Glomerular visceral epithelial cell (primary cell): Measurements from ENCODE around the gene ECE2.
A peak's percentile ranks its signal among the peaks of the same experiment; 100 is the strongest.

Experiments used
- DNase-seq: peaks from one replicate; pipeline ENCODE4 v3.0.0-alpha.2; 2016; ENCODE audit errors: extremely low spot score

ECE2 gene

DNA sequence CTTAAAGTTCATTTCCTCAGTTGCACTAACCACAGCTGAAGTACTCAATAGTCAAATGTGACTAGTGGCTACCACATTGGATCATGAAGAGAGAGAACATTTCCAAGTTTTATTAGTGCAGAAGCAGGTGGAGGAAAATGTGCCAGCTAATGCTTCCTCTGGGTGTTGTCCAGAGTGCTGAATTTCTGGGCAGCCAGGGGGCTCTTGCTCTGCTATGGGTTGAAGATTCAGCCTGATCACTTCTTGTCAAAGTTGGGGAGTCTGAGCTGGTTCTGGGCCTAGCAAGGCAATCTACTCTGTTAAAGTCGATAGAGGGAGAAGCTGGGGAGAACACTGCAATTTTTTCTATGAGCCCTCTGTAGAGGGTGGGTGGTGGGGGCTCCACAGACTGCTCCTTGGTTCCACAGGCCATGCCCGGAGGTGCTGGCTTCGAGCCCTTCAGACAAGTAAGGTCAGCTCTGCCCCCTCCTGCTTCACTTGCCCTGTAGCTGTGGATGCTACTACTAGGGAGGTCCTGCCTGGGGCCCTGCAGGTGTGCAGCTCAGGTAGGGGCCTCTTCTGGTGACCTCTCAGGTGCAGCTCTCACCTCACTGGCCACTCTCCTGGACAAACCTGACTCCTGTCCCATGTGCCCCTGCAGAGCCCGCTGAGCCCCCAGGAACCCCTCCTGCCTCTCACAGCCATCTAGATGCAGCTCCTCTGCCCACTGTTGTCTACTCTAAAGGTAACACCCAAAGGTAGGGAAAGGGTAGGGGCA, 35.3 kb upstream of the ECE2 start:
- DNase-seq = no peak

GRCh38 chr3:184241141-184241446, 34.7 kb upstream of the ECE2 start:
- no peak for DNase-seq

GRCh38 chr3:184241447-184242296, 34.1 kb upstream of the ECE2 start:
- no peak for DNase-seq

DNA sequence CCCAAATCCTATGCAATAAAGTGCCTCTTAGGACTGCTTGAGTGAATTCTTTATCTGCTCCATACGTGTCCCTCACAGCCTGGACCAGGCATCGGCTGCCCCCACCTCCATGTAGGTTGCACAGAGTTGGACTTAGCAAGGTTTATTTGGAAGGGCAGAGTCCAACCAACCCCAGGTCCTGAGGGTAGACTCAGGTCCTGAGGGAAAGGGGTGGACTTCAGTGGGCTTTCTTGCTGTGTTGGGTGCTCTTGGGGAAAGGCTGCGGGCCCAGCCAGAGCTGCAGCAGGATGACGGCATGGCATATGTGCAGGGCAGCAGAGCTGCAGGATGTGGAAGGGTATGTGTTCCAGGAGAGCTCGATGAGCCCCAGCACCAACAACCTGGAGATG, 33.5 kb upstream of the ECE2 start:
- DNase-seq = no peak

DNA sequence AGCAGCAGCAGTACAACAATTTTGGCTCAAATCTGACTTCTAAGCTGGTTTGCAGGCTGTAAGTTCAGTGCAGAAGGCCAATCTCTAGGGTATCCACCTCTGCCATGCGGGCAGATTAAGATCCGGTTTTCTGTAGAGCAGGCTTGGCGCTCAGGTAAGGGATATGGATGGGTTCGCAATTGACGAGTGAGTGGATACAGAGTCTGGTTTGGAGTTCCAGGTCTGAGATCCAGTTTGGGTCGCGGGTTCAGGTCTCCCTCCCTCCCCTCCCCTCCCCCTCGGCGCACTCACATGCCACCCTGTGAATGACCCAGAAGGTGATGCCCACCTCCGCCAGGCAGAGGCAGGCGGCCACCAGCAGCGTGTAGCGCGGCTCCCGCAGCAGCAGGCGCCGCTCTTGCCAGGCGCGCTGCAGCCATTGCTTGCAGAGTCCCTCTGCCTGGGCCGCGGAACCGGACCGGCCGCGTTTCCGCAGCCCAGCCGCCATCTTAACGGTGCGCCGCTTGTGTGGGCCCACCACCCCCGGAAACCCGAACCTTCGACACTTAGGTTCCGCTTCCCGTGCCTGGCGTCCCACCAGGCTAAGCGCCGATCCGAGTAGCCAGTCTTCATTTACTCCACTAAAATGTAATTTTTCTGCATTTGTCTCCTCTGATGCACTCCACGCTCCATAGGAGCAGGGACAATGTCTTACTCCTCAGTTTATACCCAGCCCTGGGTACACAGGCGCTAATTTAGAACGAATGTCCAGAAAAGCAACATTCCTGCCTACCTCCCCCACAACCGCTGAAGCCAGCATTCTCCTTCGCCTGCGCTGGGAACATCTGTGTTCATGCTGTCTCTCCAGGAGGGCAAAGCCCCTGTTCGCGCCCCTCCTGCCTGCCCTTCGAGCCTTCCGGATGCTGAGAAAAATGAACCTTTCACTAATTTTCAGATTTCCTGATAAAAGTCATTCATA, 27.1 kb upstream of the ECE2 start, which contains the start of gene ALG3:
TSS of gene ALG3 (minus strand) at position 509 of the 958 bp plus-strand sequence. CDS start at position 487, 22 bp downstream.
- DNase-seq = peak; percentile 82

- DNase-seq = peak; percentile 95
Measured at GRCh38 chr3:184249412-184250166, 26.2 kb upstream of the ECE2 start, which contains the start of gene EEF1AKMT4. Gene EEF1AKMT4, plus strand, starts transcription at chr3:184249672. Its CDS starts 23 bp downstream, at chr3:184249695.

- DNase-seq = peak; percentile 89
Measured at GRCh38 chr3:184250167-184250828, 25.5 kb upstream of the ECE2 start.

GRCh38 chr3:184255291-184256039, 20.4 kb upstream of the ECE2 start:
- DNase-seq = no peak

- no peak for DNase-seq
Measured at GRCh38 chr3:184257083-184257915, 18.5 kb upstream of the ECE2 start.

- DNase-seq = no peak
Measured at GRCh38 chr3:184258926-184259325, 16.9 kb upstream of the ECE2 start.

GRCh38 chr3:184259396-184259877, 16.4 kb upstream of the ECE2 start:
- DNase-seq = no peak

GRCh38 chr3:184259878-184260723, 15.7 kb upstream of the ECE2 start:
- DNase-seq = peak; percentile 29

DNA sequence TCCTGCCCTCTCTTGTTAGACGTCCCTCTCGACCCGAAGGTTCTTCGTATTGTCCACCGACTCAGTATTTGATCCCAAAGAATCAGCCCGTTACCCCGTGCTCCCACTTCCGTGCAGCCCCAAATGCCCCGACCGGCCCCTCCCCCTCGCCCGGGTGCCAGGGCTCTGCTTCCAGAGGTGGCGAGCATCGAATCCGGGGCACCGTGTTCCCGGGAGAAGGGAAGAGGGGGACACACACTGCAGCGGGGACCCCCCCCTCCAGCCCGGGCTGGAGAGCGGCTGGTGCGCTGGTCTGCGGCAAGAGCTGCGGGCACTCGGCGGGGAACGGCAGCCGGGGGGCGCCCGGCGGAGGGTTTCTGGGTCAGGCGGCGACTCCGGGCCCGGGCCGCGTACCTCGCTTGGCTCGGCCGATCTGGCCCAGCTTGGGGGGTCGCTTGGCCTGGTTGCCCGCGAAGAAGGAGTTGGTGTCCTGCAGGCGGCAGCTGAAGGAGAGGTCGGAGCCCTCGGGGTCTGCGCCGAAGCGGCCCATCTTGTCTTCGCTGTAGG, 15.0 kb upstream of the ECE2 start:
- no peak for DNase-seq

- peak; percentile 87 for DNase-seq
Measured at GRCh38 chr3:184261270-184261853, 14.5 kb upstream of the ECE2 start, which contains the start of gene CAMK2N2. Gene CAMK2N2, minus strand, starts transcription at chr3:184261553. Its CDS starts 268 bp downstream, at chr3:184261285.

DNA sequence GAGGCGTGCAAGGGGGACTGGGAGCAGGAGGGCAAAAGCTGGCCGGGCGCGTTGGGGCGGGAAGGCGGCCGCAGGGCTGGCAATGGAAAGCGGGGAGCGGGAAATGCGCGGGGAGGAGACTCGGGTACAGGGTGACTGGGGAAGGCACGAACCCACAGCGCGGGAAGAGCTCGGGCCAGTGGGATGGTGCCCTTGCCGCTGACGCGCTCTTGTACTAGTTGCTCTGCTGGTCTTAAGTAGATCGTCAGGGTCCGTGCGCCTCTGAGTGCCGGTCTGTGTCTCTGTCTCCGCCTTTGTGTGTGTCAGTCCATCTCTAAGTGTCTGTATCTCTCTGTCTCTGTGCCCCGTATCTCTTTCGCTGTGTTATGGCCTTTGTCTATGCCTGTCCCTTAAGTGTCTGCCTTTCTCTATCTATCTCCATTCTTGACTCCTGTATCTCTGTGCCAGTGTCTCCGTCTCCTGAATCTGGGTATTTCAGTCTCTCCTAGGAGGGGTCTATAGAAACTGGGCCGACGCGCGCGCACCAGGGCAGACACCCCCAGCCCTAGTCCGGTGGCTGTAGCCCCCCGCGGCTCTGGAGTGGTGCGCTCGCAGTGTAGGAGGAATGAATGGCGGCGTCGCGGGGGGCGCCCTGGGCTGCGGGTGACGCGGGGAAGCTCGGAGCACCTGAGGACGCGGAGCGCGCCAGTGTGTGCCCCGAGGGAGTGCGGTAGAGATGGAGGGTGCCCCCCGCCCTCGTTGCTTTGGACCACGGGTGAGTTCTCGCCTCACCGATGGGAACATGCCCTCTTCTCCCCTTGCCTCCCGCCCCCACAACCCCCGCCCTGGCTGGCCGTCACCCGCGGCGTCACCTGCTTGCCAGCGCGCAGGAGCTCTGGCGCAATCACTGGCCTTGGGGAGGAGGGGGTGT, 13.7 kb upstream of the ECE2 start:
- no peak for DNase-seq

DNA sequence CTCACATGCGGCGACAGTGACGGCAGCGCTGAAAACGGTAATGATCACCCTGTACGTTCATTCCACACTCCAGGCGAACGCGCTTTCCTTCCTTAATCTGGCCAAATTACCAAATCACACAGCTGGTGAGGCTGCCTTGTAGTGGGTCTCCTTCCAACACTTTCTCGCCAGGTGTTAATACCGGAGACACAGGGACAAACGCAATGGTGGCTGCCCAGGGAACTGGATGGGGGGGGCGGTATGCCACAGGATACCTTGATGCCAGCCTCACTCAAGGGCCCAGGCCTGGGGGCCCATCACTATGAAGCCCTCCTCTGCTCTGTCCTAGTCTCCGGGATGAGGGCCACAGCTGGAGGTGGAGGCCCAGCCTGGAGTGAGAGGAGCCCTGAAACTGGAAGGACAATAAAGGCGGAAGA, 13.1 kb upstream of the ECE2 start:
- no peak for DNase-seq
